Trophoblast cell (in vitro differentiated cells and primary cell): ENCODE data around the gene YIF1A.

Experiments
- DNase-seq, 2 donors: peaks; one replicate each; pipeline ENCODE4 v3.0.0-alpha.2; 2016
- H2AFZ ChIP-seq: 2 replicates; pipeline ENCODE4 v1.6.1; 2013; ENCODE audit warnings: low read length, moderate library complexity, mild to moderate bottlenecking; ENCODE audit not compliant: insufficient read depth, poor library complexity
- H2AK5ac ChIP-seq: 2 replicates; pipeline ENCODE4 v1.6.1; 2013; ENCODE audit warnings: mild to moderate bottlenecking, low read length
- H2BK120ac ChIP-seq: 2 replicates; pipeline ENCODE4 v1.6.1; 2013; ENCODE audit warnings: low read length, mild to moderate bottlenecking, moderate library complexity; ENCODE audit not compliant: insufficient read depth, poor library complexity
- H2BK12ac ChIP-seq: 2 replicates; pipeline ENCODE4 v1.6.1; 2013; ENCODE audit warnings: mild to moderate bottlenecking, low read length, moderate library complexity
- H2BK5ac ChIP-seq: 2 replicates; pipeline ENCODE4 v1.6.1; 2013; ENCODE audit warnings: low read length, low read depth, moderate library complexity, mild to moderate bottlenecking; ENCODE audit not compliant: poor library complexity
- H3K14ac ChIP-seq: 2 replicates; pipeline ENCODE4 v1.6.1; 2013; ENCODE audit warnings: mild to moderate bottlenecking, low read length
- H3K18ac ChIP-seq: 2 replicates; pipeline ENCODE4 v1.6.1; 2013; ENCODE audit warnings: mild to moderate bottlenecking, low read length
- H3K23ac ChIP-seq: 2 replicates; pipeline ENCODE4 v1.6.1; 2013; ENCODE audit warnings: low read length
- H3K27ac ChIP-seq: 2 replicates; pipeline ENCODE4 v1.5.1; 2013; ENCODE audit warnings: low read depth, mild to moderate bottlenecking, inconsistent platforms, low read length, moderate library complexity
- H3K27me3 ChIP-seq: 2 replicates; pipeline ENCODE4 v1.6.1; 2013; ENCODE audit warnings: inconsistent platforms, mild to moderate bottlenecking, low read length, moderate library complexity; ENCODE audit not compliant: insufficient read depth
- H3K36me3 ChIP-seq, 2 experiments: 1 replicate in 1 of 2; 2 replicates in 1 of 2; pipeline ENCODE4 v1.6.1; 2013; ENCODE audit warnings: low read length in 2 of 2, mild to moderate bottlenecking in 2 of 2, moderate library complexity in 1 of 2; ENCODE audit not compliant: insufficient read depth in 2 of 2, control insufficient read depth in 1 of 2
- H3K4ac ChIP-seq: 2 replicates; pipeline ENCODE4 v1.6.1; 2013; ENCODE audit warnings: low read depth, mild to moderate bottlenecking, low read length, moderate library complexity
- H3K4me1 ChIP-seq, 2 experiments: 1 replicate in 1 of 2; 2 replicates in 1 of 2; pipeline ENCODE4 v1.6.1; 2013; ENCODE audit warnings: low read length in 2 of 2, mild to moderate bottlenecking in 2 of 2, moderate library complexity in 1 of 2; ENCODE audit not compliant: insufficient read depth in 2 of 2, control insufficient read depth in 1 of 2
- H3K4me2 ChIP-seq: 2 replicates; pipeline ENCODE4 v1.6.1; 2013; ENCODE audit warnings: inconsistent platforms, mild to moderate bottlenecking, low read length, moderate library complexity
- H3K4me3 ChIP-seq: 2 replicates; pipeline ENCODE4 v1.5.1; 2013; ENCODE audit warnings: mild to moderate bottlenecking, low read depth, low read length, inconsistent platforms
- H3K79me1 ChIP-seq: one replicate; pipeline ENCODE4 v1.6.1; 2013; ENCODE audit warnings: low read length
- H3K79me2 ChIP-seq: 2 replicates; pipeline ENCODE4 v1.6.1; 2013; ENCODE audit warnings: low read length, mild to moderate bottlenecking; ENCODE audit not compliant: control insufficient read depth, insufficient read depth, poor library complexity
- H3K9ac ChIP-seq: 2 replicates; pipeline ENCODE4 v1.6.1; 2013; ENCODE audit warnings: mild to moderate bottlenecking, low read length
- H3K9me3 ChIP-seq: 2 replicates; pipeline ENCODE4 v1.6.1; 2013; ENCODE audit warnings: low read depth, mild to moderate bottlenecking, control low read depth, inconsistent platforms, low read length; ENCODE audit not compliant: insufficient read depth
- H4K12ac ChIP-seq: 2 replicates; pipeline ENCODE4 v1.6.1; 2013; ENCODE audit warnings: low read depth, mild to moderate bottlenecking, low read length, moderate library complexity
- H4K8ac ChIP-seq: 2 replicates; pipeline ENCODE4 v1.6.1; 2013; ENCODE audit warnings: low read depth, mild to moderate bottlenecking, low read length, moderate library complexity
- H4K91ac ChIP-seq: one replicate; pipeline ENCODE4 v1.6.1; 2013; ENCODE audit warnings: low read depth, mild to moderate bottlenecking, low read length, moderate library complexity
- WGBS: extraction: QIAGEN DNeasy Blood & Tissue Kit; methylation state at CpG from one replicate; pipeline ENCODE4 v1.1.7; 2013; ENCODE audit warnings: missing lambda C conversion rate; ENCODE audit not compliant: insufficient read length, insufficient coverage; ENCODE audit errors: extremely low coverage; 5-methylcytosine and 5-hydroxymethylcytosine counted together

The YIF1A gene

GRCh38 chr11:66332371-66333219 lies 43.7 kb upstream of the YIF1A start:
- Histone ChIP-seq H3K4me1 (peaks cover 23 to 24% of the 10 kb centered on the region in 2 experiments), H3K79me1 (peaks cover 7% of the 10 kb centered on the region), H2BK120ac (no peak overlapping the region), H3K27me3 (no peaks in the 10 kb centered on the region), H3K9me3 (peaks cover 2% of the 10 kb centered on the region), H3K36me3 (peaks cover 8 to 18% of the 10 kb centered on the region in 2 experiments), H2BK5ac (no peak overlapping the region), H3K18ac (no peak overlapping the region), H4K12ac (no peak overlapping the region), H4K91ac (no peak overlapping the region), H3K23ac (no peak overlapping the region), H3K27ac (no peak overlapping the region), H3K4ac (no peak overlapping the region), H3K4me3 (no peak overlapping the region), H4K8ac (no peak overlapping the region), H2BK12ac (no peak overlapping the region), H3K4me2 (no peak overlapping the region), H2AFZ (no peak overlapping the region), H3K14ac (no peak overlapping the region), H2AK5ac (no peak overlapping the region), H3K79me2 (peaks cover 4% of the 10 kb centered on the region), H3K9ac (no peak overlapping the region)
- no CpG with 5 or more reads among the region's 18 CpGs for WGBS
- DNase-seq: no peak

- Histone ChIP-seq H3K18ac (no peak overlapping the region), H3K36me3 (peaks cover 2 to 13% of the 10 kb centered on the region in 2 experiments), H4K8ac (no peak overlapping the region), H3K79me2 (peaks cover 4% of the 10 kb centered on the region), H2AK5ac (no peak overlapping the region), H3K9me3 (peaks cover 2% of the 10 kb centered on the region), H2BK5ac (no peak overlapping the region), H3K79me1 (peaks cover 14% of the 10 kb centered on the region), H3K4me3 (no peak overlapping the region), H3K4ac (no peak overlapping the region), H2BK12ac (no peak overlapping the region), H3K27ac (no peak overlapping the region), H3K27me3 (no peaks in the 10 kb centered on the region), H2AFZ (no peak overlapping the region), H3K14ac (no peak overlapping the region), H4K12ac (no peak overlapping the region), H3K9ac (no peak overlapping the region), H3K23ac (no peak overlapping the region), H2BK120ac (no peak overlapping the region), H4K91ac (no peak overlapping the region), H3K4me1 (peaks cover 29 to 31% of the 10 kb centered on the region in 2 experiments), H3K4me2 (no peak overlapping the region)
- no peak for DNase-seq
- WGBS: no CpG with 5 or more reads among the region's 12 CpGs
Measured at GRCh38 chr11:66331542-66332370, 42.8 kb upstream of the YIF1A start.

GRCh38 chr11:66330931-66331330 lies 42.0 kb upstream of the YIF1A start:
- H3K9ac ChIP-seq: no peak overlapping the region
- H2BK120ac ChIP-seq: no peak overlapping the region
- H3K79me1 ChIP-seq: peaks cover 18% of the 10 kb centered on the region
- no peak overlapping the region for H3K14ac ChIP-seq
- DNase-seq: no peak
- H4K91ac ChIP-seq: no peak overlapping the region
- H3K79me2 ChIP-seq: peaks cover 4% of the 10 kb centered on the region
- peaks cover 2 to 13% of the 10 kb centered on the region in 2 experiments for H3K36me3 ChIP-seq
- H3K4ac ChIP-seq: no peak overlapping the region
- no peak overlapping the region for H4K8ac ChIP-seq
- no peak overlapping the region for H4K12ac ChIP-seq
- H2BK12ac ChIP-seq: no peak overlapping the region
- no peaks in the 10 kb centered on the region for H3K27me3 ChIP-seq
- no peak overlapping the region for H3K23ac ChIP-seq
- peaks cover 2% of the 10 kb centered on the region for H3K9me3 ChIP-seq
- peaks cover 31 to 33% of the 10 kb centered on the region in 2 experiments for H3K4me1 ChIP-seq
- H3K18ac ChIP-seq: no peak overlapping the region
- no CpG with 5 or more reads among the region's 10 CpGs for WGBS
- no peak overlapping the region for H2BK5ac ChIP-seq
- no peak overlapping the region for H3K4me2 ChIP-seq
- H3K4me3 ChIP-seq: no peak overlapping the region
- H3K27ac ChIP-seq: no peak overlapping the region
- H2AFZ ChIP-seq: no peak overlapping the region
- H2AK5ac ChIP-seq: no peak overlapping the region

GRCh38 chr11:66329165-66329673 lies 40.3 kb upstream of the YIF1A start:
- no CpG with 5 or more reads among the region's 3 CpGs for WGBS
- Histone ChIP-seq H4K8ac (no peak overlapping the region), H3K4me1 (peaks cover 40 to 41% of the 10 kb centered on the region in 2 experiments), H2AK5ac (no peak overlapping the region), H3K9ac (no peak overlapping the region), H2AFZ (no peak overlapping the region), H3K27ac (no peak overlapping the region), H3K36me3 (peaks cover 2 to 13% of the 10 kb centered on the region in 2 experiments), H4K91ac (no peak overlapping the region), H3K79me1 (peaks cover 23% of the 10 kb centered on the region), H3K4me2 (no peak overlapping the region), H3K4ac (no peak overlapping the region), H3K14ac (no peak overlapping the region), H2BK120ac (no peak overlapping the region), H4K12ac (no peak overlapping the region), H3K18ac (no peak overlapping the region), H3K23ac (no peak overlapping the region), H2BK5ac (no peak overlapping the region), H3K9me3 (peaks cover 2% of the 10 kb centered on the region), H3K27me3 (no peaks in the 10 kb centered on the region), H3K4me3 (no peak overlapping the region), H2BK12ac (no peak overlapping the region), H3K79me2 (peaks cover 2% of the 10 kb centered on the region)
- no peak for DNase-seq
